Body of pancreas (tissue), 4 donors: ENCODE measurements around the gene CRABP1.

ENCODE experiments used
- CTCF ChIP-seq, 7 experiments: fragments of 450-650 bp in 4 of 7; fragments of 200-600 bp in 3 of 7; sonication (generic) in 3 of 7; IDR thresholded peaks; one replicate each; pipeline ENCODE4 v1.5.1; 2016 to 2019; ENCODE audit warnings: antibody characterized with exemption in 7 of 7
- POLR2A ChIP-seq, 3 donors: fragments of 450-650 bp; IDR thresholded peaks; one replicate each; pipeline ENCODE4 v1.6.1; 2016; ENCODE audit warnings: antibody characterized with exemption in 3 of 3, mild to moderate bottlenecking in 2 of 3

DNA sequence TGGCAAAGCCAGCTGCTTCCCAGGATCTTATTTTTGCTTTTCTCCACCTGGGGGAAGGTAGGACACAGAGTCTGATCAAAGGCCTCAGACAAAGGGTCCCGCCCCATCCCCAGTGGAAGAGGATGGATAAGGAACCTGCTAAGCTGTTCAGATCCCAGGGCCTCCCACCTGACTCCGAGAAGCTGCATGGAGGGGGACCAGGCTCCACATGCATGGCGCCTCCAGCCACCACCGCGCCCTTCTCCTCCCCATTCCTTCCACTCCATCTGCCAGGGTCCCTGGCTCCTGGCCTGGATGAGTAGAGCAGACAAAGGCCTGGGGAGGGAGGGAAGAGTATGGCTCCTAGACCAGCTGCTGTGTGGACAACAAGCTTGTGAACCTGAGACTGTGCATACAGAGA, 20.0 kb upstream of the CRABP1 start:
- TF ChIP-seq CTCF (IDR thresholded peaks at IDR 0.05) (no peak), POLR2A (IDR thresholded peaks at IDR 0.05) (no peak)
